Measurements from ENCODE around the gene ARMH3.
"Not testable (repeated sequence)": the region's sequence is repeated elsewhere in the genome, so short reads cannot be mapped to it uniquely, and the experiment has no call there.

ARMH3 gene, protein sequence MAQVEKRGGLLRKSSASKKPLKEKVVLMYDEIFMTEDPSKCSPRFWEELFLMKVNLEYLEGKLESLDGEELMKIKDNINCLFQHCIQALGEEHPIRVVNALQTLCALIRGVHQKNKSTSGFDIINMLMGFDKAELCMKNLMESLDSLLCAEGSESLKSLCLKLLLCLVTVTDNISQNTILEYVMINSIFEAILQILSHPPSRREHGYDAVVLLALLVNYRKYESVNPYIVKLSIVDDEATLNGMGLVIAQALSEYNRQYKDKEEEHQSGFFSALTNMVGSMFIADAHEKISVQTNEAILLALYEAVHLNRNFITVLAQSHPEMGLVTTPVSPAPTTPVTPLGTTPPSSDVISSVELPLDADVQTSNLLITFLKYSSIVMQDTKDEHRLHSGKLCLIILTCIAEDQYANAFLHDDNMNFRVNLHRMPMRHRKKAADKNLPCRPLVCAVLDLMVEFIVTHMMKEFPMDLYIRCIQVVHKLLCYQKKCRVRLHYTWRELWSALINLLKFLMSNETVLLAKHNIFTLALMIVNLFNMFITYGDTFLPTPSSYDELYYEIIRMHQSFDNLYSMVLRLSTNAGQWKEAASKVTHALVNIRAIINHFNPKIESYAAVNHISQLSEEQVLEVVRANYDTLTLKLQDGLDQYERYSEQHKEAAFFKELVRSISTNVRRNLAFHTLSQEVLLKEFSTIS
- 27.1 to 41.8 reads per million in 2 donors for total RNA-seq

GRCh38 chr10:102055647-102056419, at the start of gene ARMH3:
Gene ARMH3, minus strand, starts transcription at chr10:102056173. Its CDS starts 16,059 bp downstream, at chr10:102040114.
- DNase-seq, result peak; percentile 61 to 98 (median 83)

- DNase-seq, result no peak
These were observed 46.4 kb upstream of the ARMH3 start for GRCh38 chr10:102102421-102102820.

- no peak for DNase-seq
These were observed 45.2 kb upstream of the ARMH3 start for GRCh38 chr10:102101152-102101551.

- DNase-seq, result no peak
These were observed 40.5 kb upstream of the ARMH3 start for GRCh38 chr10:102096449-102096848.

DNA sequence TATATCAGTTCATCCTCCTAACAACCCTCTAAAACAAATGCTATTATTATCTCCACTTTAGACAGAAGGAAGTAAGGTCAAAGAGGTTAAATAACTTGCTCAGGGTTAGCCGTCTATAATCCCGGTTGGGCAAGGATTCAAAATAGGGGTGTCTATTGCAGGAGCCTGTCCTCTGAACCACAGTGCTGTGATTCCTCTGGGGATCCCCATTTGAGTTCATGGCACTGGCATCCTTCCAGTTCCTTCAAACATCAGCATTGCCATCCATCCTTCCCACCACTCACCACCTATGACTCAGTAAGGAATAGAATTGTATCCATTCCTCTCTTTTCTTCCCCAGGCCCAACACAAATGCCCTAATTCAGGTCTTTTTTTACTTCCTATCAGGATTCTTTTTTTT, 34.8 kb upstream of the ARMH3 start:
- DNase-seq, result no peak

- DNase-seq, result no peak
These were observed 30.2 kb upstream of the ARMH3 start for GRCh38 chr10:102086196-102086595.

- DNase-seq, result no peak
These were observed 29.4 kb upstream of the ARMH3 start for GRCh38 chr10:102085336-102085735.

GRCh38 chr10:102083541-102083940, 27.6 kb upstream of the ARMH3 start:
- DNase-seq, result no peak

GRCh38 chr10:102072673-102073527, 16.9 kb upstream of the ARMH3 start:
- peak; percentile 38 to 72 (median 65) for DNase-seq

- no peak for DNase-seq
These were observed 13.1 kb upstream of the ARMH3 start for GRCh38 chr10:102069071-102069470.

DNA sequence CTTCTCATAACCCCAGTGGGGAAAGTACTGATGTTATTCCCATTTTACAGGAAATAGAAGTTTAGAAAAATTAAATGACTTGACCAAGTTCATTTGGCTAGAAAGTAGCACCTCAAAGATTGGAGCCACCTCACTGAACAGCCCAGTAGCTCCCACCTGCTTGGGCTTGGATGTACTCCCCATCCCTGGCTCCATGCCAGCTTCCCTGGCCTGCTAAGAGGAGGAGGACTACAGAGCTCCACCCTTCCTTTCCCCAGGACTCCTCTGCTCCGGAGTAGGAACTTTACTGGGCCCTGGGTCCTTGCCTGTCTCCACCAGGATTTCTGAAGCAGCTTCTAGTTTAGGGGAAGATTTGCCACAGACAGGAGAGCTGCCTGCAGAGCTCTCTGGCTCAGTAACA, 12.2 kb upstream of the ARMH3 start:
- no peak for DNase-seq

- no peak for DNase-seq
These were observed 11.3 kb upstream of the ARMH3 start for GRCh38 chr10:102067091-102067916.

- DNase-seq, result no peak
These were observed 10.6 kb upstream of the ARMH3 start for GRCh38 chr10:102066399-102067088.

- DNase-seq, result peak in 2 of 5 experiments; percentile 7 to 30
These were observed 9.8 kb upstream of the ARMH3 start for GRCh38 chr10:102065561-102066398.

- peak; percentile 76 to 93 (median 85) for DNase-seq
These were observed 9.0 kb upstream of the ARMH3 start, which contains the start of gene HPS6 for GRCh38 chr10:102064868-102065560. Gene HPS6, plus strand, starts transcription at chr10:102065349. Its CDS starts 126 bp downstream, at chr10:102065475.

- peak in 1 of 5 experiments; percentile 3 for DNase-seq
These were observed 8.5 kb upstream of the ARMH3 start for GRCh38 chr10:102064503-102064867.

GRCh38 chr10:102059987-102060386, 4.0 kb upstream of the ARMH3 start:
- DNase-seq, result no peak

DNA sequence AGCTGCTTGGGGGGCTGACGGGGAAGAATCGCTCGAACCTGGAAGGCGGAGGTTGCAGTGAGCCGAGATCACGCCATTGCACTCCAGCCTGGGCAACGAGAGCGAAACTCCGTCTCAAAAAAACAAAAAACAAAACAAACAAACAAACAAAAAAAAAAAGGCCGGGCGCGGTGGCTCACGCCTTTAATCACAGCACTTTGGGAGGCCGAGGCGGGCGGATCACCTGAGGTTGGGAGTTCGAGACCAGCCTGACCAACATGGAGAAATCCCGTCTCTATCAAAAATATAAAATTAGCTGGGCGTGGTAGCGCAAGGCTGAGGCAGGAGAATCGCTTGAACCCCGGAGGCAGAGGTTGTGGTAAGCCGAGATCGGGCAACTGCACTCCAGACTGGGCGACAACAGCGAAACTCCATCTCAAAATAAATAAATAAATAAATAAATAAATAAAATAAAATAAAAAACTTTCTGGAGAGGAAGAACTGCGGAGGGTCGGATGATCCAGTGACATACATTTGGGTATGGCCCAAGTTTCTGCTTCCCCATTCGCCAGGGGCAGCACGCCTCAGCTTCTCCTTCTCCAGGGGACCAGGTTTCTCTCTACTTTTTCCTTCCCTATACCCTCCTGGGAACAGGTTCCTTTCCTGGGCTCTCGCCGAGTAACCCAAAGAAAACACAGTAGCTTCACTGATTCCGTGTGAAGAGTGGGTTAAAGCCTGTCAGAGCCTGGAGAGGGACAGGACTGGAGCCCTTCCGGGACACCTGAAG, 909 bp downstream of the ARMH3 start:
- not testable (repeated sequence) for DNase-seq

All from T-helper 2 cell (primary cell).